DLD1 (cell line): ENCODE measurements around the gene TAL1.

Source experiments
- in situ Hi-C: cut with HindIII; loops from 2 replicates; pipeline ENCODE4 v1.10.0; 2017; ENCODE audit warnings: low sequenced_read_pairs

Gene TAL1

GRCh38 chr1:47229886-47230691, 1.9 kb downstream of the TAL1 start:
- in situ Hi-C loops, result no loop called here

DNA sequence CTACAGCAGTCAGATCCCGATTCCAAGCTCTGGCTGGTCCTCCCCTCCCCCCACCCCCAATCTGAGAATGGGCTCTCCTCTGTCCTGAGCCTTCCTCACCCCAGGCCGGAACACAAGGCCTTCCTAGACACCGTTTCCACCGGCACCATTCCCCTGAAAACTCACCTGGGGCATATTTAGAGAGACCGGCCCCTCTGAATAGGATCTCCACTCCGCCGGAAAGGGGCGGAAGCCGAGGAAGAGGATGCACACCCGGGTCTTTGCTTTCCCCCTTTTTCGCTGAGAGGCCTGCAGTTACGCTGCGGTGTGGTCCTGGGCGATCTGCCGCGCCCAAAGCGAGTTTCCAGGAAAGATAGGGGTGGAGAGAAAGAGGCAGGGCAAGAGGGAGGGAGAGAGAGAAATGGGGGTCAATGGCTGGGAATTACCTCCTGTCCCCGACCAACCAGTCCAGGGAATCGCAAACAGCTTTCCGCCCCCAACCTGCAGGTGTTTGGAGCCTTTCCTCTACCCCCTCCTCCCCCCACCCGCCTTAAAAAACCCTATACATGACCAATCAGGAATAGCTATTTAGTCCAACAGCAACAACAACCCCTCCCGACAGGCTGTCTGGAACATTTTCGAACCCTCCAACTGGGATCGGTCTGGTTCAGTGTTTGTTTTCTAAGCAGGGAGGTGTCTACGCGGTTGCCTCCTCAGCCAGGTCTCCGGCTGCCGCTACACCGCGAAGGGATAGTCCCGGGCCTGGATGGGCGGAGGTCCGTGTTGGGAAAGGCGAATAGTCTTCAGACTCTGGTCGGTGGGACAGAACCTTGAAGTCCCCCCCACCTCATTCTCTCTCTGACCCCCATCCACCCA, 2.8 kb downstream of the TAL1 start:
- in situ Hi-C loops, result no loop called here

GRCh38 chr1:47228644-47229030, 3.4 kb downstream of the TAL1 start:
- in situ Hi-C loops, result no loop called here

- in situ Hi-C loops, result no loop called here
These were observed 4.4 kb downstream of the TAL1 start for GRCh38 chr1:47227341-47228232.

- in situ Hi-C loops, result no loop called here
These were observed 5.2 kb downstream of the TAL1 start for GRCh38 chr1:47226839-47227215.

DNA sequence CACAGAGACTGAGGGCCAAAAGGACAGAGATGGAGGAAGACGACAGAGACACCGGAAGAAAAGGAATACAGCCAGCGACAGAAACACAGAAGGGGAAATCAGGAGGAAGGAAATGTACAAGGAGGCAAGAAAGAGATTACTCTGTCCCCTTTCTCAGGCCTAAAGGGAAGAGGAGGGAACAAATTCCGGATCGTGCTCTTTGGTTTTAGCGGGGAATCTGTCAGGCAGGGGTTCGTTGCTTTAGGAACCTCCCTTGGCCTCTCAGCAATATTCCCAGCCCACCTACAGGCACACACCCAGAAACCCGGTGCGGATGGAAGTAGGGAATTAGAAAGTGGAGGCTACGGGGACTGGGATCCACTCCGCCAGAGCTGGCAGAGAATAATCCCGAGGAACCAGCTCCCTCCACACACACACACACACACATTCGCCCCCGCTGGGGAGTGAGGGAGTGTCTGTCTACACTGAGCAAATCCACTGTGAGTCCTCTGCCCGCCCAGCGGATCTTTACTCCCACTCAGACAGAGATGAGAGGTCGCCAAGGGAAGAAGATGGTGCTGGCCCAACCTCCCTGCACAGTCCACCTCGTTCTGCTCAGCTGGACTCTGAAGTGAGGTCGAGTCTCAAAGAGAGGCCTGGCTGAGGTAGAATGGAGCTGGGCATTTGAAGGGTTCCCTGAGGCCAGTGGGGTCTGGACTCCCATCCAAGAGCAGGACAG, 5.7 kb downstream of the TAL1 start:
- in situ Hi-C loops, result no loop called here

GRCh38 chr1:47225430-47226100, 6.5 kb downstream of the TAL1 start:
- in situ Hi-C loops, result no loop called here

- in situ Hi-C loops, result no loop called here
These were observed 7.2 kb downstream of the TAL1 start for GRCh38 chr1:47224676-47225399.

DNA sequence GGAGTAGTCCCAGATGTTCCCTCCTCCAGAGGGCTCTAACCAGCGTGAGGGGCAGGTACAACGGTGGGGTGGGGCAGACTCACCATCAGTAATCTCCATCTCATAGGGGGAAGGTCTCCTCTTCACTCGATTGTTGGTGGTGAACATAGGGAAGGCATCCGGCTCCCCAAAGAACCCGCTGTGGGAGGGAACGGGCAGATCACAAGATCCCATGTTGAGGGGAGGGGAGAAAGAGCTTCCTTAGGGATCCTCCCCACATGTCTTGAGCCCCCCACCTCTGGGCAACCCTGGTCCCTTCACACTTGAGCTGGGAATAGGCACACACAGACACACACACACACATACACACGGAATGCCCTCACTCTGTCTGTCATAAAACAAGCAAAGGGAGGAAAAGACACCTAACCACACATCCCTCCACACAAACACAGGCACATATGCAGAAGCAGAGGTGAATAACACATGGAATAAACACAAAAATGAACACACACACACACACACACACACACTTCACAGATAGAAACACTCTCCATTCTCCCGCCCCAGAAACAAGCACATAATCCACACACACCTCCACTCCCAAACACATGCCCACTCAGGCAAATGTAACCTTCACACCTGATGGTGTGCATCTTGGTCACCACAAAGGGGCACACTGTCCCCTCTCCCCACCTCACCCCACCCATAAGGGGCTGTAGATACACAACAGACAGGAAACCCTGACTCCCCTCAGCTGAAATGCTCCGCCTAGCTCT, 7.9 kb downstream of the TAL1 start:
- in situ Hi-C loops, result no loop called here

DNA sequence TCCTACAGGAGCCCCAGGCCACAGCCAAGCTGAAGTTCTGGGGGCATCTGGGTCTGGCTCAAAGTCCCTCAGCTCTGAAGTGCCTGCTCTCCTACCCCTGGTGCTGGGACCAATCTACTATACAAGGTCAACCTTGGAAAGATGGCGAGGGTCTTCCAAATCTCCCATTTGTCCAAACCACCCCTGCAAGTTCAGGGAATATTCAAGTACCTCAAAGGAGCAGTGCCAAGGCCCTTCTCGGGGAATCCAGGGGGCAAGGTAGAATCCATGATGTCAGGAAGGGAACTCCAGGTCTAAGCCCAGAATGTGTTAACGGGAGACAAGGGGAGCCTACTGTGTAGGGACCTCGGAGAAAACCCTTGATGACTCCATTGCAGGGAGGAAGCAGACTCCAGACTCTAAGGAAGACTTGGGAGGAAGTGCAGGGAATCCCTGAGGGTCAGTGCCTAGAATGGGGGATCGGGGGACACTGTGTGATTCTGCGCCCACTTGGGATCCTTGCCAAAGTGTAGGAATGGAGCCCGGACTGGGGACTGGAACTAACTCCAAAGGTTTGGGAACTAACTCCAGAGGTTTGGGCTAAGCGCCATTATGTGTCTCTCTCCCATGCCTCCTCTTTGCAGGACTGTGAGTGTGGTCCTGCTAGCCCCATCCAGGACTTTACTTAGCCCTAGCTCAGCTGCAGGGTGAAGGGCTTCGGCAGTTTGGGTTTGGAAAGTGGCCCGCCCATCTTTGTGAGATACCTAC, 8.7 kb downstream of the TAL1 start:
- in situ Hi-C loops, result no loop called here

DNA sequence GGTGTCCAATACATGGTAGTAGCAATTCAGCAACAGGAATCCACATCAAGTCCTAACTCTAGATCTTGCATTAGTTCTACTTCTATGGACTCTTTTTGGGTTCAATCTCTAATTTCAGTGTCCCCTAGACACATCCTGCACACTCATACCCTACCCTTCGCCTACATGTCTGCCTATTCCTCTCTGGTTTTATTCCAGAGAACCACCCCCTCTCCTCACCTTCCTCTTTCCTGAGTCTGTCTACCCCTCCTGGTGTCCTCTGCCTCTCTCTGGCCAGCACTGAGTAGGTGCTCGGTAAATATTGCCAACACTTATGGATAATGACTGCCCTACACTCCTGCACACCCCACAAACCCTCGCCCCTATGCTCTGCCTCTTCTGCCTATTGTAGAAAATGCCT, 9.5 kb downstream of the TAL1 start:
- in situ Hi-C loops, result no loop called here

GRCh38 chr1:47219590-47220220, 12.3 kb downstream of the TAL1 start:
- in situ Hi-C loops, result no loop called here

- in situ Hi-C loops, result no loop called here
These were observed 13.0 kb downstream of the TAL1 start for GRCh38 chr1:47219001-47219400.

GRCh38 chr1:47216278-47217059, 15.6 kb downstream of the TAL1 start:
- in situ Hi-C loops, result no loop called here

GRCh38 chr1:47215713-47216112, 16.3 kb downstream of the TAL1 start:
- in situ Hi-C loops, result no loop called here

DNA sequence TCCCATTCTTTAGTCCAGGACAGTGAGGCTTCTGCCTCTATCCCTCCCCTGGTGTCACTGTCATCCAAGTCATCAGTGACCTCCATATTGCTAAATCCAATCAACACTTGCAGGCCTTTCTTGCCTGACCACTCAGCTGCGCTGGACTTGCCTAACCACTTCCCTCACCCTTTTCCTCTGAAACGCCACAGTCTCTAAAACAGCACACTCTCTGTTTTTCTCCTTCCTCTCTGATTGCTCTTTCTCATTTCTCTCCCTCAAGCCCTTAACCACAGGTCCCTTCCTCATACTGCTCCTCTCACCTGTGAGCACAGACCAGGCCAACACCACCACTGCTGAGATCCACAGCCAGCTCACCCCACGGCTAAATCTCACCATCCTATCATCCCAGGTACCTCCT, 17.5 kb downstream of the TAL1 start:
- in situ Hi-C loops, result no loop called here
